Activated effector memory CD4-positive, alpha-beta T cell treated with anti-CD3 and anti-CD28 coated beads, Interleukin-2, amount 50 U/mL, for 16 hours (primary cell): ENCODE measurements around the gene ASRGL1.
"Not testable (repeated sequence)": the region's sequence is repeated elsewhere in the genome, so short reads cannot be mapped to it uniquely, and the experiment has no call there.

ENCODE experiments used
- DNase-seq: peaks from one replicate; pipeline ENCODE4 v3.0.0-alpha.2; 2020

Gene ASRGL1

DNA sequence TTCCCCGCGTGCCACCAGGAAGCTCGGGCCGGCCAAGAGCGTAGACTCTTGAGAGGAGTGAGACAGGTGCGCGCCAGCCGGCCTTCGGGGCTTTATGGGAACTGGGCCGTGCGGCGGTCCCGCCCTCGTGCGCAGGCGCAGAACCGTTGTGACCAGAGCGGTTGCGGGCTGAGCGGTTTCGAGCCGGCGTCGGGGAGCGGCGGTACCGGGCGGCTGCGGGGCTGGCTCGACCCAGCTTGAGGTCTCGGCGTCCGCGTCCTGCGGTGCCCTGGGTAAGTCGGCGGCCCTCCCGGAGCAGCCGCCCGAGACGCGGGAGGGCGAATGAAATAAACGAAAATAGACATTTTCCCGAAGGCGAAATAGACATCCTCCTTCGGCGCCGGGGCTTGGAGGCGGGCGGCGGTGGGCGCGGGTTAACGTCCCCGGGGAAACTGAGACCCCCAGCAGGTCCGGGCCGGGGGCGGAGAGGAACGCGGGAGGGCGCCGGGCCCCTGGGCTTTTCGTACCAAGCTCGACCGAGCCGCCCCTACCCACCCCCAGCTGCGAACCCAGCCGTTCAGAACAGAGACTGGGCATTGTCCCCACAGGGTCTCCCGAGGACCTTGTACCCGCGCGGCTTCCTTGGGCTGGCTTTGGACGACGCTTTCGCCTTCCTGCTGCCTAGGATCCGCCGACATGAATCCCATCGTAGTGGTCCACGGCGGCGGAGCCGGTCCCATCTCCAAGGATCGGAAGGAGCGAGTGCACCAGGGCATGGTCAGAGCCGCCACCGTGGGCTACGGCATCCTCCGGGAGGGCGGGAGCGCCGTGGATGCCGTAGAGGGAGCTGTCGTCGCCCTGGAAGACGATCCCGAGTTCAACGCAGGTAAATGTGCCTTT, at the start of gene ASRGL1:
Gene ASRGL1, plus strand, starts transcription at position 146 of the 879 bp plus-strand sequence. Its CDS starts 530 bp downstream, at position 676.
- peak; percentile 91 for DNase-seq

DNA sequence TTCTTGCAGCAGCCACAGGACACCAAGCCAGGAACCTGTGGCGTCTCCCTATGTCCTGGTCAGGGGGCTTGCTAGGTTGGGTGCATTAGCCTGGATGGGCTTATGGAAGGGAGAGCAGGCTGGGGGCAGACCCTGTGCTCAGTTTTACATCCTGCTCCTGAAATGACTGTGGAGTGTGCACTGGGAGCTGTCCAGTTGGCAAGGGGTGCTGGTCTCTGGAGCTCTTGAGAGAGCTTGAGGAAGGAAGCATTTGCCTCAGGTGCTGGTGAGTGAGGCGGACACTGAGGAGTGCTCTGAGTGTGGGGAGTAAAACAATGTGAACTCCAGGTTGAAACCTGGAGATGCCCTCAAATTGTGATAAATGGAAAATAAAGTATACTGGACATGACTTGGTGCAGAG, 41.7 kb upstream of the ASRGL1 start:
- no peak for DNase-seq

- DNase-seq = no peak
Observed at GRCh38 chr11:62298975-62299374, 38.3 kb upstream of the ASRGL1 start, which contains the start of gene SCGB1D4. Gene SCGB1D4 (minus strand): TSS chr11:62299075. CDS start chr11:62299010, 65 bp downstream.

GRCh38 chr11:62306227-62306626, 31.0 kb upstream of the ASRGL1 start:
- no peak for DNase-seq

GRCh38 chr11:62307950-62308349, 29.3 kb upstream of the ASRGL1 start:
- no peak for DNase-seq

DNA sequence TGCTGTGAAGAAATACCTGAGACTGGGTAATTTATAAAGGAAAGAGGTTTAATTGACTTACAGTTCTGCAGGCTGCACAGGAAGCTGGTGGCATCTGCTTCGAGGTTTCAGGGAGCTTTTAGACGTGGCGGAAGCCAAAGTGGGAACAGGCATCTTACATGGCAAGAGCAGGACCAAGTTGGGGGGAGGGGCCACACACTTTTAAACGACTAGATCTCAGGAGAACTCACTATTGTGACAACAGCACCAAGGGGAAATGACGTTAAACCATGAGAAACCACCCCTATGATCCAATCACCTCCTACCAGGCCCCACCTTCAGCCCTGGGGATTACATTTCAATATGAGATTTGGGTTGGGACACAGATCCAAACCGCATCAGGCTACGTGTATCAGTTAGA, 27.3 kb upstream of the ASRGL1 start:
- DNase-seq = no peak

- DNase-seq = no peak
Observed at GRCh38 chr11:62315431-62315830, 21.8 kb upstream of the ASRGL1 start.

- DNase-seq = no peak
Observed at GRCh38 chr11:62322524-62322923, 14.7 kb upstream of the ASRGL1 start.

DNA sequence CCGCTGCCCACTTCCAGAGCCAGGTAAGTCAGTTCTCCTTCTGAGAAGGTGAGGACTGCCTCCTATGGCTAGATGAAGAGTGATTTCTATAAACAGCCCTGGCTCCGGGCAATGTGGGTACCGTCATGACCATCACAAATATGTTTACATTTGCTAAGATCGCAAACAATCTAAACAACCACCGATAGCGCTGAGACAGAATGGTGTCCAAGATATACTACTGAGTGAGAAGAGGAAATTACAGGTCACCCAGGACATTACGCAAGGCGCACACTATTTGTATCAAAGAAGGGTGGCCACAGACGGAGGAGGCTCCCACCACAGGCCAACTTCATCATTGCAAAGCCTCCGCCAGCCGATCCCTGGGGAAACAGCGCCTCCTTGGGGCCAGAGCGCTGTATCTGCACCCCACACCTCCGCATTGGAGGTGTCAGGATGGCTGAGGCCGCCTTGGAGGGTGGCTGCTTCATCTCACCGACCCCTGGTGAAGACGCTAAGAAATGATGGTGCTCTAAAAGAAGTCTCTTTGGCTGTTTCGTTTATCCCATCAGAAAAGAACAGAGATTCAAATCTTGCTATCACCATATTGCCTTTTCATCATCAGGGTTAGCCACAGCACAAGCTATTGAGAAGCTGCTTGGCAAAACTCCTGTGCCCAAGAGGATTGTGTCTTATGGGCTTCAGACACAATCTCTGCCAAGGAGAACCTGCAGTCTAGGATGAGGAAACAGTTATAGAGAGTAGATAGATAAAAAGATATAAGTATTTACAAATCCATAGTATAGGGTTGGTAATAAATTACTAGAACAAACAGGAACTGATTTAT, 12.3 kb upstream of the ASRGL1 start:
- DNase-seq = peak; percentile 82

GRCh38 chr11:62325781-62326180, 11.5 kb upstream of the ASRGL1 start:
- DNase-seq = not testable (repeated sequence)

DNA sequence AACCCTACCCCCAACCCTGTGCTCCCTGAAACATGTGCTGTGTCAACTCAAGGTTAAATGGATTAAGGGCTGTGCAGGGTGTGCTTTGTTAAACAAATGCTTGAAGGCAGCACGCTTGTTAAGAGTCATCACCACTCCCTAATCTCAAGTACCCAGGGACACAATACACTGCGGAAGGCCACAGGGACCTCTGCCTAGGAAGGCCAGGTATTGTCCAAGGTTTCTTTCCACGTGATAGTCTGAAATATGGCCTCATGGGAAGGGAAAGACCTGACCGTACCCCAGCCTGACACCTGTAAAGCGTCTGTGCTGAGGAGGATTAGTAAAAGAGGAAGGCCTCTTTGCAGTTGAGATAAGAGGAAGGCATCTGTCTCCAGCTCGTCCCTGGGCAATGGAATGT, 10.5 kb upstream of the ASRGL1 start:
- DNase-seq = not testable (repeated sequence)

GRCh38 chr11:62327541-62327940, 9.7 kb upstream of the ASRGL1 start:
- DNase-seq = not testable (repeated sequence)

GRCh38 chr11:62331264-62331663, 6.0 kb upstream of the ASRGL1 start:
- DNase-seq = not testable (repeated sequence)

GRCh38 chr11:62333768-62334167, 3.5 kb upstream of the ASRGL1 start:
- DNase-seq = no peak

- DNase-seq = not testable (repeated sequence)
Observed at GRCh38 chr11:62336949-62337302, 322 bp upstream of the ASRGL1 start.

DNA sequence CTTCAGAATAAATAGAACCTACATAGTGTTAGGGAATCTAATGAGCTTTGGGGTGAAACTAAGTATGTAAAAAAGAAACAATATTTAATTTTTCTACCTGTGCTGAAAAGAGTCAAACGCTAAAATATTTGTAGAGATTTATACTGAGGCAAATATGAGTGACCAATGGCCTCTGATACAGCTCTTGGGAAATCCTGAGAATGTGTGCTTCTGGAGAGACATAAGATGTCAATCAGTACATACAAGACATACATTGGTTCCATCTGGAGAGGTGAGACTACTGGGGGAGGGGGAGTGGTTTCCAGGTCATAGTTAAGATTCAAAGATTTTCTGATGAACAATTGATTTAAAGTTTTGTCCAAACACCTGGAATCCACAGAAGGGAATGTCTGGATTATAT, 970 bp downstream of the ASRGL1 start:
- DNase-seq = no peak

GRCh38 chr11:62340269-62340901, 3.1 kb downstream of the ASRGL1 start:
- peak; percentile 82 for DNase-seq

DNA sequence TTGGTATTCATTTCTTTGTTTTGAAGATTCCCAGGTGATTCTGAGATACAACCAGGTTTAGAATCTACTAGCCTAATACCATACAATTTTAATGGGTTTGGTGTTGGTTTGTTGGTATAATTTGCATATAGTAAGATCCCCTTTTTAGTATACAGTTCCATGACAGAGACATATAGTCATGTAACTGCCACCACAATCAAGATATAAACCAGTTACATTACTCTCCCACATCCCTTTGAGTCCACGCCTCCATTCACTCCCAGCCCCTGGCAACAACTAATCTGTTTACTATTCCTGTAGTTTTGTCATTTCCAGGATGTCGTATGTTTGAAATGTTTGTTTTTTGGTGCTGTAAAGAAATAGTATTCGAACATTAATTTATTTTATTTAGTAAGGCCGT, 4.3 kb downstream of the ASRGL1 start:
- no peak for DNase-seq

DNA sequence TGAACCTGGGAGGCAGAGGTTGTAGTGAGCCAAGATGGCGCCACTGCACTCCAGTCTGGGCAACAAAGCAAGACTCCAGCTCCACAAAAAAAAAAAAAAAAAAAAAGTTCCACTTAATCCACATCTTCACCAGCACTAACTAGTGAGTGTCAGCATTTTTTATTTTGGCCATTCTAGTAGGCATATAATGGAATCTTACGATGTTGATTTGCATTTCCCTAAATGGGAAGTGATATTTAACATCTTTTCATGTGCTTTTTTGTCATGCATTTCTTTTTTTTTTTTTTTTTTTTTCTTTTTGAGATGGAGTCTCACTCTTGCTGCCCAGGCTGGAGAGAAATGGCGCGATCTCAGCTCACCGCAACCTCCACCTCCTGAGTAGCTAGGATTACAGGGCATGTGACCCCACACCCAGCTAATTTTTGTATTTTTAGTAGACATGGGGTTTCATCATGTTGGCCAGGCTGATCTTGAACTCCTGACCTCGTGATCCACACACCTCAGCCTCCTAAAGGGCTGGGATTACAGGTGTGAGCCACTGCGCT, 6.5 kb downstream of the ASRGL1 start:
- DNase-seq = not testable (repeated sequence)

DNA sequence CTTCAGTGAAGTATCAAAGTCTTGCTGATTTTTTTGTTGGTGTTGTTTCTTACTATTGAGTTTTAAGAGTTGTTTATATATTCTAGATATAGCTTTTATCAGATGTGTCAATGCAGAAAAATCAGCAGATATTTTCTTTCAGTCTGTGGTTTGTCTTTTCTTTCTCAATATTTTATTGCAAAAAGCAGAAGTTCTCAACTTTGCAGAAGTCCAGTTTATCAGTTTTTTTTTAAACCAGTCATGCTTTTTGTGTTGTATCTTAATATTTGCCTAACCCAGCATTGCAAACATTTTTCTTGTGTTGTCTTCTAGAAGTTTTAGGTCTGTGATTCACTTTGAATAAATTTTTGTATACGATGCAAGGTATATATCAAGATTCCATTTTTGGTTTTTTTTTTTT, 7.0 kb downstream of the ASRGL1 start:
- DNase-seq = no peak

DNA sequence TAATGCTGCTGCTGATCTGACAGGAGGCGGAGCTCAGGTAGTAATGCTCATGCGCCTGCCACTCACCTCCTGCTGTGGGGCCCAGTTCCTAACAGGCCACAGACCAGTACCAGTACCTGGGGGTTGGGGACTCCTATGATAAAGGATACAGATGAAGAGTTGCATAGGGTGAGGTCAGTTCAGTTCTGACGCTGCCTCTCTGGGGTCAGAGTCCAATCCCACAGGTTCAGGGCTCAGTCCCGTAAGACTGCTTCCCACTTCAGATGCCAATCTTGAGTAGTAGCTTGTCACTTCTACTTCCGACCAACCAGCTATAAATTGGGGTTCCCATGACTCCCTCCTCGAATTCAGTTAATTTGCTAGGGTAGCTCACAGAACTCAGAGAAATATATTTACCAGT, 8.6 kb downstream of the ASRGL1 start:
- no peak for DNase-seq

- no peak for DNase-seq
Observed at GRCh38 chr11:62352355-62353336, 15.4 kb downstream of the ASRGL1 start.
